Raji (cell line): ENCODE measurements around the gene MFRP.

Source experiments
- POLR2A ChIP-seq: IDR thresholded peaks from 2 replicates; pipeline ENCODE4 v1.6.1; 2011; ENCODE audit warnings: low read depth, low read length, control low read depth; ENCODE audit not compliant: insufficient read depth

Gene MFRP

DNA sequence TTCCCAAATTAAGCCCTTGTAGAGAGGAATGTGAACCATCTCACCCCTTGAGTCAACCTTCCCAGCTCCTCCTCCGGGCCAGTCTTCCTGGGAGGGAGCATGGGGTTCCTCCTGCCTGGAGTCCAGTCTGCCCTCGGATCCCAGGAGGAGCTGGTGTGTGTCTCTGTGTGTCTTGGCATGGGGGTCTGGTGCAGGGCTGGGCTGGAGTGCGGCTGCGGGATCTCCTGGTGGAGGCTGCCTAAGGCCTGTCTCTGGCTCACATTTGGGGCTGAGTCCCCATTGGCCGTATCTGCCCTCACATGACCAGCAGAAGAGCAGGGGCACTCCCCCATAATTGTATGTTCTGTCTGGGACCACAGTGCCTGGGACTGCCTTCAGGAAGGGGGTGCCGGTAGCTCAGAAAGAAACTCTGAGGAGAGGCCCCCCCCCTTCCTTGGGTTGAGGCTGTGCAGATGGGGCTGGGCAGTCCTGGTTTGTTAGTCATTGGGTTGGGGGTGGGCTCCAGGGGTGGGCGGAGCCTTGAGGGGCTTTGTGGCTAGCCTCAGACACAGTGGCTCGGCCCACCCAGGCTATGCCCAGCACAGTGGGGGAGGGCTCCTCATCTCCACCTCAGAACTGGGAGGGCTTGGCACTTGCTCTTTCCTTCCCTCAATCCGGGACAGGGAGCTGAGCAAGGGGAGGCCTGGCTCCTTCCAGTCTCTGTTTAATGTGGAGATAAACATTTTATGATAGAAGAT is 8.8 kb downstream of the MFRP start:
- TF ChIP-seq POLR2A: 0 out of 2 replicates have a peak, but pooled peaks have one; percentile 22

DNA sequence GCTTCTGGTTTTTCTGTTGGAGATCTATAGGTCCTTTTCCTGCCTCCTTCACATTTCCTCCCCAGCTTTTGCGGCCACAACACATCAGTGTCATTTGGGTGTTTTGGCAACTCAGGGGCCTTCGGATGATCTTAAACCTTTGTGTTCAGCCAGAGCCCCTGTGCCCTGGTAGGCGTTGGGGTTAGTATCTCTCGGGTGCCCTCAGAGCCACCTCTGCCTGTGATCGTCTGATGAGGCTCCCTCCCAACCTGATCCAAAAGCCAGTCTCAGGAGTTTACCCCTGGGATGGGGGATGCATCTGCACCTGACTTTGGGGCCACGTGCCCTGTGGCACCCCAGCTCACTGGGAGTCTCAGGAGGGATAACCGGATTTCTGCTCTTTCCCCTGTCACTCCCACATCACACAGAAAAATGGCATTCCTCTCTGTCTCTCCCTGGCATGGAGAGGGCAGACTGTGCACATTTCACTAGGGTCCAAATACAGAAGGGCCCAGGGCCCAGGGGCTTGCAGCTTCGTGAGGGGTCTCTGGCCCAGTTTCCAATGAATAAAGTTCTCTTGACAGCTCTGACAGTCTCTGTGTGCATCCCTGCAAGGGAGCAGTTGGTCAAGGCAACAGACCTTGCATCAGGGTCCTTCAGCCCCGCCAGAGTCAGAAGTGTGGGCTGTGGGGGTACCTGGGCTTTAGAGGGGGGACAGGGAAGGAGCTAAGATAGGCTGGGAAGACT is 9.6 kb downstream of the MFRP start:
- no peak for TF ChIP-seq POLR2A

DNA sequence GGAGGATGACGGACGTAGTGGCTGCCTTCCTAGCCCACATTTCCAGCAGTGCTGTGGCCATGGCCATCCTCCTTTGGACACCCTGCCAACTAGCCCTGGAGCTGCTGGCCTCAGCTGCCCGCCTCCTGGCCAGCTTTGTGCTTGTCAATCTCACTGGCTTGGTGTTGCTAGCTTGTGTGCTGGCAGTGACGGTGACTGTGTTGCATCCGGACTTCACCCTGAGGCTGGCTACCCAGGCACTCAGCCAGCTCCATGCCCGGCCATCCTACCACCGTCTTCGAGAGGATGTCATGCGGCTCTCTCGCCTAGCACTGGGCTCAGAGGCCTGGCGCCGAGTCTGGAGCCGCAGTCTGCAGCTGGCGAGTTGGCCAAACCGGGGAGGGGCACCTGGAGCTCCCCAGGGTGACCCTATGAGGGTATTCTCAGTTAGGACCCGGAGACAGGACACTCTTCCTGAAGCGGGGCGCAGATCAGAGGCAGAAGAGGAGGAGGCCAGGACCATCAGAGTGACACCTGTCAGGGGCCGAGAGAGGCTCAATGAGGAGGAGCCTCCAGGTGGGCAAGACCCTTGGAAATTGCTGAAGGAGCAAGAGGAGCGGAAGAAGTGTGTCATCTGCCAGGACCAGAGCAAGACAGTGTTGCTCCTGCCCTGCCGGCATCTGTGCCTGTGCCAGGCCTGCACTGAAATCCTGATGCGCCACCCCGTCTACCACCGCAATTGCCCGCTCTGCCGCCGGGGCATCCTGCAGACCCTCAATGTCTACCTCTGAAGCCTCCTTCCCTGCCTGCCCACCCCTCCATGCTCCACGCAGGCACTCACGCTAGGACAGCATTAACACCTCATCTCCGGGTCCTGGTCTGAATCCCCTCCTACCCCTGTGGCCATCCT is 10.6 kb downstream of the MFRP start:
- 0 out of 2 replicates have a peak, but pooled peaks have one; percentile 1 for TF ChIP-seq POLR2A

DNA sequence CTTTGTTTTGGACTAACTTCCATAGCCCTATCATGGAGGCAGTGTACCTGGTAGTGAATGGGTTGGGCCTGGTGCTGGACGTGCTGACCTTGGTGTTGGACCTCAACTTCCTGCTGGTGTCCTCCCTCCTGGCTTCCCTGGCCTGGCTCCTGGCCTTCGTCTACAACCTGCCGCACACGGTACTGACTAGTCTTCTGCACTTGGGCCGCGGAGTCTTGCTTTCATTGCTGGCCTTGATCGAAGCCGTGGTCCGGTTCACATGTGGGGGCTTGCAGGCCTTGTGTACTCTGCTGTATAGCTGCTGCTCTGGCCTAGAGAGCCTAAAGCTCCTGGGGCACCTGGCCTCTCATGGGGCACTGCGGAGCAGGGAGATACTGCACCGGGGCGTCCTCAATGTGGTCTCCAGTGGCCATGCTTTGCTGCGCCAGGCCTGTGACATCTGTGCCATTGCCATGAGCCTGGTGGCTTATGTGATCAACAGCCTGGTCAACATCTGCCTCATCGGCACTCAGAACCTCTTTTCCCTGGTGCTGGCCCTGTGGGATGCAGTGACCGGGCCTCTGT is 11.3 kb downstream of the MFRP start:
- 0 out of 2 replicates have a peak, but pooled peaks have one; percentile 16 for TF ChIP-seq POLR2A

DNA sequence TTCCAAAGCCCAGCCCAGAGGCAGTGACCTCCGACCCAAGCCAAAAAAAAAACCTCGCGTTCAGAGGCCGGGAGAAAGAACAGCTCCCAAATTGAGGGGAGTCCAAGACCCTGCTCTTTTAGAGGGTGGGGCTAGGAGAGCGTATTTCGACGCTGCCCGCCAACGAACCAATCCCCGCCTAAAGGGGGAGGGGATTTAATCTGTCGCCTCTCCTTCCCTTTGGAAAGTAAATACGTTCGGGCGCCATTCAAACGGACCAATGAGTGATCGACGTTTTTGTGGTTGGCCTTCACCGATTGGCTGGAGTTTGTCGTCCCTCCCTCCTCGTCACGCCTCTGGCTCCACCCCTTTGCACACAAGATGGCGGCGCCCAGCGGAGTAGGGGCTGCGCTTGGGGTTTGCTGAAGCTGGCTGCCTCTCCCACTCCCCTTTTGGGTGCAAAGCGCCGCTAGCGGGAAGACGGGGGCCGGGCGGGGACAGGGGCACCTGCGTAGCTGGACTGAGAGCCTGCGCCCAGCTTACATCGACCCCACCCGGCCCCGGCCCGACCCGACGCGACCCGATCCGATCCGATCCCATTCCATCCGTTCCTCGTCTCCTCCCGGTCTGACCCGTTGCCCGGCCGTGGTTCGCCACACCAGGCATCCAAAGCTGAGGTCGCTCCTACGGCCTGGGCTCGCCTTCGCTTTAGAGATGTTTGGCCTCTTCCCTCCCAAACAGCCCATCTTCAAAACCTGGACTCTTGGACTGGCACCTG is 12.2 kb downstream of the MFRP start, which contains the start of gene RNF26:
TSS of gene RNF26 (plus strand) at position 354 of the 757 bp plus-strand sequence. CDS start 596 bp downstream, outside the sequence.
- TF ChIP-seq POLR2A: peak; percentile 75

DNA sequence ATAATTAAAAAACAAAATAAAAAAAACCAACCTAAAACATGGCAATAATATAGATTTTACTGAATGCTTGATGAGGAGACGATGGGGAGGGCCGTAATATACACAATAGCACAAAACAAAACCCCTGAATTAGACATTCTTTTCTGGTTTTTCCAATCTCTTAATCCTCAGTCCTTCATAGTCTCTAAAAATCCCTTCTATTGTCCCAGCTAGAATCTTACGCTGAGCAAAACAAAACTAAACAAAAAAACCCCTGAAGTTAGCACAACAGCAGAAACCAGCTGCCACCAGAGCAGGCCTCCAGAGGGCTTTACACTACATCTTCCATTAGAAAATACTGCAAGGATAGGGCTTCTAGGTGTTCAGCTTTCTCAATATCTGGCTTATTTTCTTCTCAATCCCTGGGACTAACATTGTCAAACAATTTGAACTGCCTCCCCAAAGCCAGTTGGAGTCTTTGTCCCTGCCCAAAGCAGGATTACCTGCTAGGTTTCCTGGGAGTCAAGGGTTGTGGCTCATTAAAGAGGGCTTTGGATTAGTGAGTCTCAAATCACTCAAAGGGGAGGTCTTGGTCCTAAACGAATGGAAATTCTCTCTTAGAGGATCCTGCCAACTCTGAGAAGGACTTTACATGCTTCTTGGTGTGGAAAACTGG is 14.3 kb downstream of the MFRP start:
- TF ChIP-seq POLR2A: no peak

DNA sequence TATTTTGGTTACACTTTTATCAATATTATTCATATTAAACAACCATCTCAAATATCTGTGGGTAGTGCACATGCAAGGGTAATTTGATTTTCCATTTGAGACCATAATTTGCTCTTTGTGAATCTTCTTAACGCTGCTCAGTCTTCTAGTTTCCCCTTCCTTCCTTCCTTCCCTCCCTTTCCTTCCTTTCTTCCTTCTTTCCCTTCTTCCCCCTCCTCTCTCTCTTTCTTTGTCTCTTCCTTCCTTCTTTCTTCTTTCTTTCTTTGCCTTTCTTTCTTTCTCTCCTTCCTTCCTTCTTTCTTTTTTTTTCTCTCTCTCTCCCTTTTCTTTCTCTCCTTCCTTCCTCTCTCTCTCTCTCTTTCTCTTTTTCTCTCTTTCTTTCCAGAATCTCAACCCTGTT is 16.3 kb downstream of the MFRP start:
- TF ChIP-seq POLR2A: no peak

DNA sequence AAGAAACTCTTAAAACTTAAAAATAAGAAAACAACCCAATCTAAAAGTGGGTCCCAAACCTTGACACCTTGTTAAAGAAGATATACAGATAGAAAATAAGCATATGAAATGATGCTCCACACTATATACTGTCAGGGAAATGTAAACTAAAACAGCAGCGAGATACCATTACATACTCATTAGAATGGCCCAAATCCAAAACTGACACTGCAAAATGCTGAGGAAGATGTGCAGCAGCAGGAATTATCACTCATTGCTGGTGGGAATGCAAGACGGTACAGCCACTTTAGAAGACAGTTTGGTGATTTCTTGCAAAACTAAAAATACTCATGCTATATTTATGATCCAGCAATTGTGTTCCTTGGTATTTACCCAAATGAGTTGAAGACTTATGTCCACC is 17.2 kb downstream of the MFRP start:
- no peak for TF ChIP-seq POLR2A

DNA sequence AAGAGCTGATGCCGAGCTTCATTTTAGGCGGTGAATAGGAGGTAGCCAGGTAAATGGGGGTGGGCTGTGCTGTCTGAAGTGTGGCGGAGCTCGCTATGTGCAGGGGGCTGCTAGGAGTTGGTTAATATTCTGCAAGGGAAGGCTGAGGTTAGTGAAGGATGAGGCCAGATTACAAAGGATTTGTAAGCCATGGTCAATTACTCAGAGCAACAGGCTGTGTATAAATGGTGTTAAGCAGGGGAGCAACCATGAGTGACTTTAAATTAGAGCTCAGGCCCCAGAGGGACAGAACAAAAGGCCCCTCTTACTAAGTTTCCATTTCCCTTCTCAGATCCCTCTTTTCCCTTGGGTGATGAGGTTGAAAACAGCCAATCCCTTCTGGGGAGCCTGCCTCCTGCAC is 22.3 kb downstream of the MFRP start:
- no peak for TF ChIP-seq POLR2A

DNA sequence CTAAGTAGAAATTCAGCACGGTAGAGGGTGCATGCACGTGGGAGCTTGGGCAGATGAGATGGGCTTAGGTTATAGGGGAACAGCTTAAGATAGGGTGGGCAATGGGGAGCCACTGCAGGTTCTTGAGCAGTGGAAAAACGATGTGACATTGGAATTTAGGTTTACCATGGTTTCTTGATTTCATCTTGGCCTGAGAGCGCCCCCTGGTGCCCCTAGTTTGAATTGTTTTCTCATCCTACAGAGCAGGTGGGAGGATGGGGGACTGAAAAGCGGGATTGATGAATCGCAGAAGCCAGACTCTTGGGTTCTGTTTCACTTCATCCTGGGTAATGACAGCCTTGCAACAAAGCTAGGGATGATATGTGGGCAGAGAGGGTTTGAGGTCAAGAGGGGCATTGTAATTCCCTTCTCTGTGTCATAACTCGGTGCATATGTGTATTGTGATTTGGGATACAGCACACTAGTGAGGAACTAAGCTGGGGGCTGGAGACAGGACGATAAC is 22.9 kb downstream of the MFRP start:
- TF ChIP-seq POLR2A: no peak

DNA sequence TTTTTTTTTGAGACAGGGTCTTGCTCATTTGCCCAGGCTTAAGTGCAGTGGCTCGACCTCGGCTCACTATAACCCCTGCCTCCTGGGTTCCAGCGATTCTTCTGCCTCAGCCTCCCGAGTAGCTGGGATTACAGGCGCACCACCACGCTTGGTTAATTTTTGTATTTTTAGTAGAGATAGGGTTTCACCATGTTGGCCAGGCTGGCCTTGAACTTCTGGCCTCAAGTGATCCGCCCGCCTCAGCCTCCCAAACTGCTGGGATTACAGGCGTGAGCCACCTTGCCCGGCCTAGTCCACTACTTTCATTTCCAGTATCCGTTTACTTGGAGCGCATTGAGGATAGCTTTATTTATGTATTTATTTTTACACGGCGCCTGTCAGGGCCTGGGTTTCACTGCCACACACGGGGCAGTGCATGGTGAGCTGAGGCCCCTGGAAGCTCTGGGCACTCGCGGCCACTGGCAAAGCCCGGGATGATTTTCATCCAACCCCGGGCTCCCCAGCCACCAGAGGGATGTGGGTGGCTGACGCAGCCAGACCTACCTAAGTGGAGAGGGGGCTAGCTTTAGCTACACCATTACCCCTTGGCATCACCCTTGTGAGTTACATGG is 23.5 kb downstream of the MFRP start:
- TF ChIP-seq POLR2A: no peak

DNA sequence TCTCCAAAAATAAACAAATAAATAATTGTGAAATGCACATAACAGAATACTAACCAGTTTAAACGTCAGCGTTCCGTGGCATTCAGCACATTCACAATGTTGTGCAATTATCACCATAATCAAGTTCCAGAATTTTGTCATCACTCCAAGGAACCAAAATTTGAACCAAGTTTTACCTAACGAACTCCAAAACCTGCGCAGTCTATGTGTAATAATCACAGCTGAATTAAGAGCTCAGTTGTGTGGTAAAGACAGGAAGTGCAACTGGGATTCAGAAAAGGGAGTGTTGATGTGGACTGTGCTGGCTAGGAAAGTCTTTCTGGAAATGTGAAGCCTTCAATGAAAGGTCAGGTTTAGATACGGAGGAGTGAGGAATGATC is 24.2 kb downstream of the MFRP start:
- no peak for TF ChIP-seq POLR2A
